Activated CD4-positive, alpha-beta T cell treated with anti-CD3 and anti-CD28 coated beads for 1 hour (primary cell): ENCODE results near the gene MTMR2.

Experiments used
- DNase-seq: peaks from one replicate; pipeline ENCODE4 v3.0.0-alpha.2; 2020

MTMR2 gene

GRCh38 chr11:95923728-95924413 lies at the start of gene MTMR2:
MTMR2 (minus strand) TSS chr11:95924107; CDS start chr11:95923954, 153 bp downstream.
- peak; percentile 25 for DNase-seq

DNA sequence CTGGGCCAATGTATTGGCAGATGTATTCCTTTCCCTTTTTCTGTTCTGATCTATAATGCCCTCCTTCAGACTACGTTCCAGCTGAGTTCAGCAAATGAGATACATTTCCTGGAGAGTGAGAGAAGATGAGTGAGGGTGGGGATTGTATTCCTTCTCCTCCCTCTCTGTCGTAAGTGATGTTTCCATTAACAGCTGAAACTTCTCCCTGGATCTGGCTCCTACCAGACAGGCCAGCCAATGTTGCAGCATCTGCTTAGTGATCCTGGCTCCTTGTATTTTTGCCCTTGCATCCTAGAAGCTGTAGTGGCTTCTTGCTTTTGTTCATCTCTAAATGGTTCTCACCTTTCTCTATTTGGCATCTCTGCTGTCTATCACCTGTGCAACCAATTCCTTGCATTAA lies 48.2 kb upstream of the MTMR2 start:
- DNase-seq: no peak

GRCh38 chr11:95968585-95968984 lies 44.7 kb upstream of the MTMR2 start:
- no peak for DNase-seq

DNA sequence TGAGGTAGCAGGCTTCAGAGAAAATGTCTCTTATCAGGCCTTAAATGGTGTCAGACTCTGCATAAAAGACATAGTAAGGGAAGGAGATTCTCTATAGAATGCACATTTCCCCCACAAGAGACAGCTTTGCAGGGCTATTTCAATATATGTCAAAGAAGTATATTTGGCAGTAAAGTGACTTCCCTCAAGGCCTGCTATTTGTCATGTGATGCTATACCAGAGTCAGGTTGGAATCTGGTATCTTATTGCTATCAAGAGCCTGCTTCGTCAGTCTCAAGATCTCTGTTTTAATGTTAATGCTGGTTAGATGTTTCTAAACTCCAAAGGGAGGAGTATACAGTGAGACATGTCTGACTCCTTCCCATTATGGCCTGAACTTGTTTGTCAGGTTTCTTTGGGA lies 40.4 kb upstream of the MTMR2 start:
- no peak for DNase-seq

DNA sequence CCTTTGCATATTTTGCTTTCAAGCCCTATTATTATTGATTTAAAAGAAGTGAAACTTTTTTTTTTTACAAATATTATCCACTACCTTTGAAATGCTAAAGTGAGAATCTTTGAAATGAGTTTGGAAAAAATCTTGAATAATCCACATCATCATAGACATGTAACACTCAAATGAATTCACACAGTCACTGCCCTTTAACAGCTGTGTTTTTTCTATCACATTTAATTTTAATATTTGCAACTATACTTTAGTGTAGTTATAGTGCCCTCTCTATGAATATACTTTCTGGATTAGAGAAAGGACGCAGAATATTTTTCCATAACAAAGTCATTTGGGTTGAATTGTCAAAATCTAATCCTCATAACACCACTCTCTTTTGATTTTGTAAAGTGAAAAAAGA lies 37.9 kb upstream of the MTMR2 start:
- no peak for DNase-seq

GRCh38 chr11:95950905-95951304 lies 27.0 kb upstream of the MTMR2 start:
- DNase-seq: no peak

GRCh38 chr11:95948637-95949036 lies 24.7 kb upstream of the MTMR2 start:
- DNase-seq: no peak

GRCh38 chr11:95944623-95945022 lies 20.7 kb upstream of the MTMR2 start:
- DNase-seq: no peak

DNA sequence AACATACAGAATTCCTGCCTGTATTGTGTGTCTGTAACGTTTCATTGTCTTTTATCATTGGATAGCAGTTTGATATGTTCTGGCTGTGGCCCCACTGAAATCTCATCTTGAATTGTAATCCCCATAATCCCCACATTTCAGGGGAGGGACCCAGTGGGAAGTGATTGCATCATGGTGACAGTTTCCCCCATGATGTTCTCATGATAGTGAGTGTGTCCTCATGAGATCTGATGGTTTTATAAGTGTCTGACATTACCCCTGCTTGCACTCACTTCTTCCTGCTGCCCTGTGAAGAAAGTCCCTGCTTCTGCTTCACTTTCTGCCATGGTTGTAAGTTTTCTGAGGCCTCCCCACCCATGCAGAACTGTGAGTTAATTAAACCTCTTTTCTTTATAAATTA lies 19.6 kb upstream of the MTMR2 start:
- no peak for DNase-seq

DNA sequence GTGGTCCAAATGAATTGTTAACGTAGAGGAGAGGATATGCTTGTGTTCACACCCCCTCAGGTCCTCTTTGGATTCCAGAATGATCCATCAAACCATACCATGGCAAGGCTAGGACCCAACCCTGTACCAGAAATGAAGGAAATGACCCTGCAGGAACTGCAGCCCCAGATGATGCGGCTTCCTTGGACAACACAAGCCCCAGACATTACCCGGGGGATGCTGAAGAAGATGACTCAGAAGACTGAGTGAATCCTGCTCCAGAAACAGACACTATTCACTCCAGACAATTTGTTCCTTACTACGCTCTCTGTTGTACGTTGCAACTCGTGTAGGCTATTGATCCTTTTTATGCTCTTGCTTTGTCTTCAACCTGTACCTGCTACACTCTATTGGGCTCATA lies 15.2 kb upstream of the MTMR2 start:
- DNase-seq: no peak

DNA sequence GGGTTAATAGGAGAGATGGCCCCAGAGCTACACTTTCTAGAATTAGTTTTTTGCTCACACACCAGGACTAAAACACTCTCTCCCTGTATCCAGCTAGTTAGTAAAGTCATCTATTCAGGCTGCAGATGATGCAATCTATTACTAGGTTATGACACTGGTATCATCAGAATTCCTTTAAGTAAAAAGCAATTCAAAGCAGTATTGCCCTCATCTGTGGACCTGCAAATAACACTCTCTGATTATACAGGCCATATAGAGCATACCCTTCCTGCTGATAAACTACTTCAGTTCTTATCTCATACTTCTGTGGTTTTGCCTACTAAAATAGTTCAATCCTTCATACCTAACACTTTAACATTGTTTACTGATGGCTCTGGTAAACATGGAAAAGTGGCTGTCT lies 13.5 kb upstream of the MTMR2 start:
- DNase-seq: no peak

DNA sequence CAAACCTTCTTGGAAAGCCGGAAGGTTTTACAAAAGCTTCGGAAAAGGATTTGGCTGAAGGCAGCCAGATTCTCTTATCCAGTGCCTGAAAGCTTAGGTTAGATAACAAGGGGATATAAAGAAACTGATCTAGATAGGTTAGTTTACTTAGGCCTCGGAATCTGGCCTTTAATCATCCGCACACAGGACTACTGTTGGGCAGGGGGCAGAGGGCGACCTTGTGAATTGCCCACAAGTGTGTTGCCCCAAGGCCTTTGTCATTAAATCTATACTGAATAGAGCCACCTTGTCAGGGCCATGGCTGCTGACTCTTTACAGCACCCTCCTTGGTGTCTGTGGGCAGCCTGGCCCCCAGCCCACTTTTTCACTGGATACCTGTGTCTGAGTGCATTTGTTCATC lies 9.7 kb upstream of the MTMR2 start:
- no peak for DNase-seq

DNA sequence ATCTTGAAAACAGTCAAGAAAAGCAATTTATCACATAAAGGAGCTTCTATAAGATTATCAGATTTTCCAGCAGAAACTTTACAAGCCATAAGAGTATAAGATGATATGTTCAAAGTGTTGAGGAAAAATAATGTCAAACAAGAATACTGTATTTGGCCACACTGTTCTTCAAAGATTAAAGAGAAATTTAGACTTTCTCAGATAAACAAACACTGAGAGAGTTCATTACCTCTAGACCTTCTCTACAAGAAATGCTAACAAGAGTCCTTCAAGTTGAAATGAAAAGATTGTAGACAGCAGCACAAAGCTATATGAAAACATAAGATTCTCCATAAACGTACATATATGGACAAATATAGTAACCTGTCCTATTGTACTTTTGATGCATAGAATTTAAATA lies 8.0 kb upstream of the MTMR2 start:
- DNase-seq: no peak

DNA sequence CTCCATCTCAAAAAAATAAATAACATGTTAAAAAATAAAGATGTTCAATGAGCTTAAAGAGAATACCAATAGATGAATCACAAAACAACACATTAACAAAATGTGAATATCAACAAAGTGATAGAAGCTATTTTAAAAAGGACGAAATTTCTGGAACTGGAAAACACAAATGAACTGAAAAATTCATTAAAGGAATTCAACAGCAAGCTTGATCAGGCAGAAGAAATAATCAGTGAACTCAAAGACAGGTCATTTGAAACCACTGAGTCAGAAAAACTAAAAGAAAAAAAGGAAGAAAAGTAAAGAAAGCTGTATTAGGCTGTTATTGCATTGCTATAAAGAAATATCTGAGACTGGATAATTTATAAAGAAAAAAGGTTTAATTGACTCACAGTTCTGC lies 7.0 kb upstream of the MTMR2 start:
- DNase-seq: no peak

GRCh38 chr11:95926726-95927125 lies 2.8 kb upstream of the MTMR2 start:
- DNase-seq: no peak

DNA sequence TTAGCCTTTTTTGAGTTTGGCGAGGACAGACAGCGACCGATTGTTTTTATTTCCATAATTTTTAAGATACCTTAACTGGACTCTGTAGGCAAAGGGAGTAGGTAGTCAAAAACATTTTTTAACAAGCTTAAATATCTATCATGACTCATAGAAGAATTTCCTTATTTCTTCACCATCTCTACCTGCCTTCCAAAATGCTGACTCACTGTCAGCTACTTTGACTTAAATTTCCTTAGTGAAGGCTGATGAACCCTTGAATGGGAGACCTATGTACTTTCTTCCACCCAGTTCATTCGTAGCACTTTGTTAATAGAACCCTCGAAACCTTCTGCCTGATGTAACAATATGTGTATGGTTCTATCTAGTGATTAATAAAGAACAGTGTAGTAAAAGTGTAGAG lies 1.1 kb upstream of the MTMR2 start:
- DNase-seq: no peak

- no peak for DNase-seq
These were observed 480 bp upstream of the MTMR2 start for GRCh38 chr11:95924414-95924760.

GRCh38 chr11:95923439-95923727 lies 524 bp downstream of the MTMR2 start:
- no peak for DNase-seq

GRCh38 chr11:95922536-95923438 lies 1.1 kb downstream of the MTMR2 start:
- DNase-seq: no peak

DNA sequence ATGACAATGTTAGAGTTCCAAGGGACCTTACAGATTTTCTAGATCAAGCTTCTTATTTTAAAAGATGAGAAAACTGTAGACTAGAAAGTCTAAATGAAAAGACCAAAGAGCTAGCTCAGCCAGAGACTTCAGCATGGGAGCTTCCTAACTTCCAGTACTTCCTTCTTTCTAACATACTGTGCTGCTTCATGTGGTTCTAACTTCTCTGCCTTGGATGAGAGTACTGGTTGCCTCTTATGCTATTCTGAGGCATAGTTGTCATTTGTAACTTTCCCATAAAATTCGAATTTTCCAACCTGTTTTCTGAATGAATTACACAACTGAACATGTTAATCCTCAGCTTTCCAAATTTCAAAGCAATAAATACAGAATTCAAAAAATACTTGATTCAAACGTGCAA lies 1.8 kb downstream of the MTMR2 start:
- no peak for DNase-seq

- DNase-seq: no peak
These were observed 3.3 kb downstream of the MTMR2 start for GRCh38 chr11:95920460-95921105.

DNA sequence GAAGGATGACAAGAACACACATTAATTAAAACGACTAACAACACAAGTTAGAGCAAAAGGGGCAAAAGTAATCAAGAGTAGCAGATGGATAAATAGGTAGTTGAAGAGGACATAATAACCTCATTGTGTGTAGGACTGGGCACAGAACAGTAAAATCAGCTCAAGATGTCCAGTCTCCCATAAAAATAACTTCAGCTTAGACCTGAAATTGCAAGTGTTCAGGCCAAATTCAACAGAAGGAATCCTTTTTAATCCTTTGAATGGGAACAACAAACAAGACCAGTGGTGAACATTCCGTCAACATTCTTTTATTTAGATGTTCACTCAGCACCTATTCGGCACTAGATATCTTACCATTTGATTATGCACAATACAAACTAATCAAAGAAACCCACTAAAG lies 4.4 kb downstream of the MTMR2 start:
- DNase-seq: no peak

GRCh38 chr11:95918720-95919119 lies 5.2 kb downstream of the MTMR2 start:
- no peak for DNase-seq

GRCh38 chr11:95918056-95918455 lies 5.9 kb downstream of the MTMR2 start:
- DNase-seq: no peak
